HuH-7 (cell line): ENCODE results near the gene CD300E.
"Not testable (repeated sequence)": the region's sequence is repeated elsewhere in the genome, so short reads cannot be mapped to it uniquely, and the experiment has no call there.

Source experiments
- DNase-seq: peaks from one replicate; pipeline ENCODE4 v3.0.0; 2011; ENCODE audit warnings: low spot score

The CD300E gene

DNA sequence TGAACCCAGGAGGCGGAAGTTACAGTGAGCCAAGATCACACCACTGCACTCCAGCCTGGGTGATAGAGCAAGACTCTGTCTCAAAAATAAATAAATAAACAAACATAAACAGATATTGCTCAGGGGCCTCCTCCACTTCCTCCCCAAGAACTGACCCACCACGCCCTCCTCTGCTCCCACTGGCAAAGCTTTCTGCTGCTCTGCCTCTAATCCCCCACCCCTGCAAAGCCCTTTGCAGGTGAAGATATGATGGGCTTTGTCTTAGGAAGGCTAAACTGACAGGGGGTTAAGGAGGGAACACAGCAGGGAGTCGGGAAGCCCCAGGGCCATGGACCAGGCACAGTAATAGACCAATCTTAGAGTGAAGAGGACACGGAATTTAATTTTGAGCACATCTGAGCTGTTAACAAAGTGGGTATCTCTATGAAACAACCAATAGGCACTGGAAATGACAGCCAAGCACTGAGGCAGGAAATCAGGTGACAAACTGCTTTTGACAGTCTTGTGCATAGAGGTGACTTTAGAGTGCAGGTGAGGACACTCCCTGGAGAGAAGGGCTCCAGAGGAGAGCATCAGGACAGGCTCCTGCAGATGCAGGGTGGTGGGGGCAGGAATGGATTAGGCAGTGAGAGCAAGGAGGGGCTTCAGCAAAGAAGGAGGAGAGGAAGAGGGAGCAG, 25.1 kb downstream of the CD300E start:
- DNase-seq: no peak

GRCh38 chr17:74597069-74597790, 26.3 kb downstream of the CD300E start:
- no peak for DNase-seq

DNA sequence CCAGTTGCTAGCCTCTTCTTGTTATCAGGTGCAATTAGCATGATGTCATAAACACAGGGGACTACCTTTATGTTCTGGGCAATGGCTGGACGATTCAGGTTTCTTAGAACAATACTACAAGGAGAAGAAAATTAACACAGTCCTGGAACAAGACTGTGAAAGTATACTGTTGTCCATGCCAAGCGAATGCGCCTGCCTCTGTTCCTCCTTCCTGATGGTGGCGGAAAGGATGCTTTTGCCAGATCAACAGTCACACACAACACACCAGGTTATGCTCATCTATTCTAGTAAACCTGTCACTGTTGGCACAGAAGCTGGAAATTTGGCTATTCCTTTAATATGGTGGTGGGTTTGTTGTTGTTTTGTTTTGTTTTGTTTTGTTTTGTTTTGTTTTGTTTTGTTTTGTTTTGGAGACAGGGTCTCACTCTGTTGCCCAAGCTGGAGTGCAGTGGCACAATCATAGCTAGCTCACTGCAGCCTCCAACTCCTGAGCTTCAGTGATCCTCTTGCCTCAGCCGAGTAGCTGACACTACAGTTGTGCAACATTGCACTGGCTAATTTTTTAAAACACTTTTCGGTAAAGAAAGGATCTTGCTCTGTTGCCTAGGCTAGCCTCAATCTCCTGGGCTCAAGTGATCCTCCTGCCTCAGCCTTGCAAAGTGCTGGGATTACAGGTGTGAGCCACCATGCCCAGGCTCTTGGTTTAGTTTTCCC, 28.3 kb downstream of the CD300E start:
- DNase-seq: no peak

GRCh38 chr17:74592087-74592990, 31.2 kb downstream of the CD300E start, which contains the start of gene CD300LD:
TSS of gene CD300LD (minus strand) at chr17:74592283. CDS start at chr17:74592202, 81 bp downstream.
- DNase-seq: no peak

- no peak for DNase-seq
Observed at GRCh38 chr17:74591503-74591902, 32.0 kb downstream of the CD300E start.

- no peak for DNase-seq
Observed at GRCh38 chr17:74585711-74586110, 37.8 kb downstream of the CD300E start.

GRCh38 chr17:74584292-74585060, 39.1 kb downstream of the CD300E start:
- DNase-seq: no peak

- DNase-seq: no peak
Observed at GRCh38 chr17:74582633-74583032, 40.9 kb downstream of the CD300E start.

- no peak for DNase-seq
Observed at GRCh38 chr17:74579900-74580299, 43.6 kb downstream of the CD300E start.

- no peak for DNase-seq
Observed at GRCh38 chr17:74578979-74579378, 44.6 kb downstream of the CD300E start.

DNA sequence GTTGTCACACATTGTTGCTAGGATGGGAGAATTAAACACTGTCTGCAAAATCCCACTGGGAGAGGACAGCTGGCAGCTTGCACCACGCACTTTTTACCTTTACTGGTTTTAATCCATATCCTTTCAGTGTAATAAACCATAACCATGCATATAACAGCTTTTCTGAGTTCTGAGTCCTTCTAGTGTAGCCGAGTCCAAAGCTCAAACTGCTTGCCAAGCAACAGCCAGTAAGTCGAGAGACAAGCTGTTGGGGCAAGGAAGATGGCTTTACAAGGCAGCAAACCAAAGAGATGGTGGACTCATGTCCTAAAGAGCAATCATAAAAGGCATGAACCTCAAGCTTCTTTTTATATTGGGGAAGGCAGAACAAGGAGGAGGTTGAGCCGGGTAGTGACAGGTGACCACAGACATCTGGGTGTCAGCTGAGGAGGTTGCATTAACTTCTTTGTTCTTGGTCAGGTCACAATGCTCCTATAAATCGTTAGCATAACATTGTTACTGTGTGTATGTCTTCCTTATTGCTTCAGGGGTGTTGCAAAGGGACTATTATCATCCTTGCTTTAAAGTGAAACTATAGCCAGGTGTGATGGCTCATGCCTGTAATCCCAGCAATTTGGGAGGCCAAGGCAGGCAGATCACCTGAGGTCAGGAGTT, 48.9 kb downstream of the CD300E start:
- DNase-seq: no peak

DNA sequence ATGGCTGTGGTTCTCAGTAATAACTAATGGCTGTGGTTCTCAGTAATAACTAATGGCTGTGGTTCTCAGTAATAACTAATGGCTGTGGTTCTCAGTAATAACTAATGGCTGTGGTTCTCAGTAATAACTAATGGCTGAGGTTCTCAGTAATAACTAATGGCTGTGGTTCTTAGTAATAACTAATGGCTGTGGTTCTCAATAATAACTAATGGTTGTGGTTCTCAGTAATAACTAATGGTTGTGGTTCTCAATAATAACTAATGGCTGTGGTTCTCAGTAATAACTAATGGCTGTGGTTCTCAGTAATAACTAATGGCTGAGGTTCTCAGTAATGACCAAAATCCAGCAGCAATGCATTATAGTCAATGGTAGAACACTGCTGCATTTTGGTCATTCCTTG, 49.9 kb downstream of the CD300E start:
- DNase-seq: not testable (repeated sequence)

DNA sequence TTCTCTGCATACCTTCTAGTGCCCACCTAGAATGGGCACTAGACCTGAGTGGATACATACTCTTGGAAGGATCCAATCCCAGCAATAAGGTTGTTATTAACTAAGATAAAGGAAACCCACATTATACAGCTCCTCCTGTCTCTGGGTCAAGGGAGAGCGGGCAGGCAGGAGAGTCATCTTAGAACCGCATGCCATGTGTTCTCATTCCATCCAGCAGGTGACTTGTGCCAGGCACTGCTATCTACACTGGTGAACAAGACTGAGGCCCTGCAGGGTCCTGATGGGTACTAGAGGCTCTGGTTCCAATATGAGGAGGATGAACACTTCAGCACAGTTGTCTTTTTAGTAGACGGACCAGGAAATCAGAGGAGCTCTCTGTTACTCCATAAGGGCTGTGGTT, 50.4 kb downstream of the CD300E start:
- no peak for DNase-seq

- DNase-seq: no peak
Observed at GRCh38 chr17:74571621-74572270, 51.8 kb downstream of the CD300E start.

DNA sequence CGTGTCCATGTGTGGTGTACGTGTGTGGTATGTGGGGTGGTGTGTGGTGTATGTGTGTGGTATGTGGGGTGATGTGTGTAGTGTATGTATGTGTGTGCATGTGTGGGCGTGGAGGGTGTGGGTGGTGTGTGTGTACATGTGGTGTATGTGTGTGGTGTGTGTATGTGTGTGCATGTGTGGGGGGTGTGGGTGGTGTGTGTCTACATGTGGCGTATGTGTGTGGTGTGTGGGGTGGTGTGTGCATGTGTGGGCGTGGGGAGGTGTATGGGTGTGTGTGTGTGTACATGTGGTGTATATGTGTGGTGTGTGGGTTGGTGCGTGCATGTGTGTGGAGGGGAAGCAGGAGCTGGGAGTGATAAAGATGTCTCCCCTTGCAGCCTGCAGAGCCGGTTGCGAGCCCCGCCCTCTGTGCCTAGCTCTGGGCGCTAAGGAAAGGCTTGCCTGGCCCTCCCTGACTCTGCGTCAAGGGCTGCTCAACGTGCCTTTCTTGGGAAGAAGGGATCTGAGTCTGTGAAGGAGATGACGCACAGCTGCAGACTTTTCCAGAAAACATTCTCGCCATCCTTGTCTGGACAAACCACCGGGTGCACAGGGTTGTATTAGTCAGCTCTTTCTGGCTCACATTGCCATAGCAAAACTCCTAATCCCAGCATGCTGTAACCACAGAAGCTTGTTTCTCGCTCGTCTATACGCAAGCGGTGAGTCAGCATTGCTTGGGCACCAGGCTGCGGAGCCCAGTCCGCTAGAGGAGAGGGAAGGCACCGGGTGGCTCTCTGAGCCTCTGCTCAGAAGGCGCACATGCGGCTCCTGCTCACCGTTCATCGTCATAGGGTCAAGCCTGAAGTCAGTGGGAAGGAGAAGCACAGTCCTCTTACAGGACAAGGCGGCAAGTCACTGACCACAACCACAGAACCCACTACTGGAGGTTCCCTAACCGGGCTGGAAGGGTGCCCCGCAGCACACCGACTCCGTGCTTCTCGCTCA, 54.2 kb downstream of the CD300E start:
- DNase-seq: no peak

GRCh38 chr17:74568106-74568873, 55.2 kb downstream of the CD300E start:
- no peak for DNase-seq

DNA sequence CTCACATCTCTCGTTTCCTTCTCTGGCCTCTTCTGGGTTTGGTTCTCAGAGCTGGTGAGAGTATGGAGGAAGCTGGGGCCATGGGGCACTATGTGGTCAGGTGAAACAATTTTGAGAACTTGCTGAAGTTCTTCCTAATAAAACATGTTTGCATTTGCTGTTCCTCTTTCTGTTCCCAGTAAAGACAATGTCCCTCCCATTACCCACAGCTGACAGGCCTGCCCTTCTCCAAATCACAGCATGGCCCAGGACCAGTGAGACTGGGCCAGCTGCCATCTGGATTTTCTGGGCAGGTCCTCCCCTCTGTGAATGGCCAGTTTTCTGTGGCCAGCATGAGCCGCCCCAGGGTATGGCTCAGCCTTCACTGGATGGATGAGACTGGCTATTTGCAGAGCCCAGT, 56.1 kb downstream of the CD300E start, which contains the start of gene CD300H:
CD300H (minus strand) TSS at position 113 of the 400 bp plus-strand sequence.
- no peak for DNase-seq
